Measurements from ENCODE around the gene B3GNT2. TPM values are rescaled to one million over a fixed set of nuclear protein-coding genes. Genes with fewer than 3 reads are reported as not detected.

The B3GNT2 gene
- total and polyA plus RNA-seq, 2 donors (not counting 3 experiments of a cell fraction or from before 2014, with no cell fraction given), result 9.5 to 21.2 TPM

GRCh38 chr2:62266433-62267038, 70.6 kb downstream of the B3GNT2 start:
- no peak overlapping the region for H2AFZ ChIP-seq (ENCODE audit: low read depth, low read length)
- H3K4me3 ChIP-seq (replicated peaks in 1 of 3; ENCODE audit: insufficient read depth in 1 of 3, low read depth in 1 of 3, low read length in 3 of 3), result no peak overlapping the region
- ChIA-PET CTCF (interaction anchor here (0.6 to 1.2 kb wide), 5 partner anchors 14 to 669 kb away, joined by 3 to 6 read pairs (median 3); no protein-coding TSS in a partner anchor), POLR2A (no interaction called here)
- TF ChIP-seq MAX (IDR thresholded peaks at IDR 0.05; ENCODE audit: insufficient read depth, insufficient read length) (no peak), EZH2 (IDR thresholded peaks at IDR 0.05; ENCODE audit: borderline replicate concordance, low read depth, low read length, severe bottlenecking) (no peak), FOS (IDR thresholded peaks at IDR 0.05; ENCODE audit: borderline replicate concordance, insufficient read depth, low read length) (no peak), GATA2 (IDR thresholded peaks at IDR 0.05; ENCODE audit: insufficient read depth, insufficient read length, low read depth, low read length) (no peak), JUN (IDR thresholded peaks at IDR 0.05; ENCODE audit: borderline replicate concordance, insufficient read depth, insufficient read length, low read depth) (no peak), CTCF (IDR thresholded peaks at IDR 0.05; ENCODE audit: extremely low read depth in 1 of 2, insufficient read depth in 1 of 2, low read depth in 1 of 2, low read length in 2 of 2) (no peak), MYC (IDR thresholded peaks at IDR 0.05; ENCODE audit: low read depth, low read length) (no peak), POLR2AphosphoS5 (IDR thresholded peaks at IDR 0.05; ENCODE audit: insufficient read depth, low read depth, low read length) (no peak), POLR2A (IDR thresholded peaks at IDR 0.05; ENCODE audit: low read depth, low read length) (no peak)
- dilution Hi-C loops (cut with MboI; ENCODE audit: extremely low pct_ligation_motif_present, low sequenced_read_pairs), result no loop called here
- no peaks in the 10 kb centered on the region for H3K9me3 ChIP-seq (replicated peaks; ENCODE audit: control insufficient read depth, insufficient read depth, low read length)
- FAIRE-seq (no peak), DNase-seq (ENCODE audit: low read depth, low spot score) (no peak)
- no peak overlapping the region for H3K27ac ChIP-seq (ENCODE audit: insufficient read depth, low read depth, low read length)
- BruUV-seq (replicated peaks), result no TSS peak
- no peak overlapping the region for H3K4me2 ChIP-seq (ENCODE audit: insufficient read depth, low read length)
- no peaks in the 10 kb centered on the region for H3K9me1 ChIP-seq (replicated peaks; ENCODE audit: control insufficient read depth, extremely low read depth, insufficient read depth, low read length)
- no peaks in the 10 kb centered on the region for H3K79me2 ChIP-seq (ENCODE audit: control insufficient read depth, insufficient read depth, low read length)
- no peak overlapping the region for H3K9ac ChIP-seq (replicated peaks; ENCODE audit: extremely low read depth, insufficient read depth, low read length)
- H3K27me3 ChIP-seq (ENCODE audit: control insufficient read depth in 2 of 2, insufficient read depth in 2 of 2, low read length in 2 of 2), result no peaks in the 10 kb centered on the region
- no peaks in the 10 kb centered on the region for H4K20me1 ChIP-seq (replicated peaks; ENCODE audit: control insufficient read depth, extremely low read depth, insufficient read depth, low read length)
- H3K4me1 ChIP-seq (ENCODE audit: control insufficient read depth, extremely low read depth, insufficient read depth, low read length), result no peaks in the 10 kb centered on the region
- H3K36me3 ChIP-seq (ENCODE audit: control insufficient read depth in 2 of 2, extremely low read depth in 1 of 2, insufficient read depth in 2 of 2, low read length in 2 of 2), result no peaks in the 10 kb centered on the region
- intact Hi-C loops (cut with micrococcal nuclease), result no loop called here
